Brain pericyte (primary cell): ENCODE results near the gene GLG1.

ENCODE experiments used
- DNase-seq: peaks from one replicate; pipeline ENCODE4 v3.0.0-alpha.2; 2012; ENCODE audit warnings: low read depth, low spot score

Gene GLG1

GRCh38 chr16:74608944-74609343 lies 2.0 kb upstream of the GLG1 start:
- no peak for DNase-seq

GRCh38 chr16:74608381-74608780 lies 1.5 kb upstream of the GLG1 start:
- DNase-seq = no peak

- no peak for DNase-seq
Observed at GRCh38 chr16:74607962-74608356, 1.0 kb upstream of the GLG1 start.

- DNase-seq = no peak
Observed at GRCh38 chr16:74607310-74607961, 522 bp upstream of the GLG1 start.

GRCh38 chr16:74605746-74606520 lies 981 bp downstream of the GLG1 start:
- no peak for DNase-seq

GRCh38 chr16:74605332-74605731 lies 1.6 kb downstream of the GLG1 start:
- DNase-seq = no peak

GRCh38 chr16:74603848-74604247 lies 3.1 kb downstream of the GLG1 start:
- DNase-seq = no peak

GRCh38 chr16:74601126-74601871 lies 5.6 kb downstream of the GLG1 start:
- DNase-seq = no peak

GRCh38 chr16:74596586-74596985 lies 10.3 kb downstream of the GLG1 start:
- DNase-seq = no peak

GRCh38 chr16:74592847-74593246 lies 14.1 kb downstream of the GLG1 start:
- DNase-seq = no peak

- no peak for DNase-seq
Observed at GRCh38 chr16:74591876-74592650, 14.9 kb downstream of the GLG1 start.

- DNase-seq = no peak
Observed at GRCh38 chr16:74586948-74587347, 20.0 kb downstream of the GLG1 start.

- DNase-seq = no peak
Observed at GRCh38 chr16:74585846-74586443, 21.0 kb downstream of the GLG1 start.

- DNase-seq = no peak
Observed at GRCh38 chr16:74583926-74584666, 22.8 kb downstream of the GLG1 start.

- DNase-seq = no peak
Observed at GRCh38 chr16:74582970-74583369, 23.9 kb downstream of the GLG1 start.

- DNase-seq = no peak
Observed at GRCh38 chr16:74580833-74581232, 26.1 kb downstream of the GLG1 start.

GRCh38 chr16:74578838-74579237 lies 28.1 kb downstream of the GLG1 start:
- DNase-seq = no peak

GRCh38 chr16:74578433-74578832 lies 28.5 kb downstream of the GLG1 start:
- no peak for DNase-seq

- no peak for DNase-seq
Observed at GRCh38 chr16:74577882-74578366, 29.0 kb downstream of the GLG1 start.

GRCh38 chr16:74575807-74576643 lies 30.9 kb downstream of the GLG1 start:
- no peak for DNase-seq
